Osteoblast (primary cell): ENCODE data around the gene VN1R2. TPM values are rescaled to one million over a fixed set of nuclear protein-coding genes. Genes with fewer than 3 reads are reported as not detected.
"Not testable (repeated sequence)": the region's sequence is repeated elsewhere in the genome, so short reads cannot be mapped to it uniquely, and the experiment has no call there.

Source experiments
- DNase-seq: peaks from one replicate; pipeline ENCODE4 v3.0.0; 2011; ENCODE audit warnings: low spot score, mixed read lengths; ENCODE audit not compliant: insufficient read length; ENCODE audit errors: missing footprints
- H2AFZ ChIP-seq: 2 replicates; pipeline ENCODE4 v1.6.0; 2011; ENCODE audit warnings: mild to moderate bottlenecking, low read length
- H3K27ac ChIP-seq: 2 replicates; pipeline ENCODE4 v1.5.1; 2011; ENCODE audit warnings: mild to moderate bottlenecking, low read depth, low read length, moderate library complexity
- H3K27me3 ChIP-seq: 2 replicates; pipeline ENCODE4 v1.6.0; 2012; ENCODE audit warnings: mild to moderate bottlenecking, control low read depth, inconsistent platforms, low read length, moderate library complexity; ENCODE audit not compliant: insufficient read depth
- H3K36me3 ChIP-seq: 2 replicates; pipeline ENCODE4 v1.5.1; 2011; ENCODE audit warnings: mild to moderate bottlenecking, low read length, control low read depth, moderate library complexity; ENCODE audit not compliant: insufficient read depth
- H3K4me1 ChIP-seq: 2 replicates; pipeline ENCODE4 v1.5.1; 2011; ENCODE audit warnings: mild to moderate bottlenecking, low read length, control low read depth, moderate library complexity; ENCODE audit not compliant: insufficient read depth
- H3K4me2 ChIP-seq: 2 replicates; pipeline ENCODE4 v1.6.0; 2011; ENCODE audit warnings: mild to moderate bottlenecking, low read length; ENCODE audit not compliant: insufficient read depth
- H3K4me3 ChIP-seq: fragments of 200-600 bp; sonication (generic); 3 replicates; pipeline ENCODE4 v1.5.1; 2012; ENCODE audit warnings: mild to moderate bottlenecking, low read length, inconsistent platforms; ENCODE audit not compliant: insufficient read depth
- H3K79me2 ChIP-seq: 2 replicates; pipeline ENCODE4 v1.6.0; 2012; ENCODE audit warnings: mild to moderate bottlenecking, low read length, control low read depth, inconsistent platforms; ENCODE audit not compliant: insufficient read depth
- H3K9me3 ChIP-seq: 2 replicates; pipeline ENCODE4 v1.5.1; 2011; ENCODE audit warnings: low read depth, low read length, control low read depth
- H4K20me1 ChIP-seq: 2 replicates; pipeline ENCODE4 v1.6.0; 2012; ENCODE audit warnings: mild to moderate bottlenecking, low read length, control low read depth; ENCODE audit not compliant: insufficient read depth
- CTCF ChIP-seq: IDR thresholded peaks from 2 replicates; pipeline ENCODE4 v1.5.1; 2011; ENCODE audit warnings: mild to moderate bottlenecking, low read depth, low read length, moderate library complexity; ENCODE audit errors: extremely low read depth
- total RNA-seq: library from RNA; depleted of rRNA; stranded (reverse); fragments of >200 nt; gene quantifications from 2 replicates; pipeline ENCODE4 v1.2.3, GENCODE V29; 2012

The VN1R2 gene
- total RNA-seq, 1 donor, result under 0.01 TPM

GRCh38 chr19:53272044-53272443, 14.0 kb downstream of the VN1R2 start:
- Histone ChIP-seq H4K20me1 (no peaks in the 10 kb centered on the region), H3K27ac (no peak overlapping the region), H3K27me3 (no peaks in the 10 kb centered on the region), H2AFZ (no peak overlapping the region), H3K4me1 (no peaks in the 10 kb centered on the region), H3K36me3 (no peaks in the 10 kb centered on the region), H3K79me2 (no peaks in the 10 kb centered on the region), H3K4me2 (no peak overlapping the region), H3K9me3 (peaks cover 2% of the 10 kb centered on the region), H3K4me3 (no peak overlapping the region)
- no peak for DNase-seq
- TF ChIP-seq CTCF, result no peak

- H4K20me1 ChIP-seq, result no peaks in the 10 kb centered on the region
- no peaks in the 10 kb centered on the region for H3K36me3 ChIP-seq
- DNase-seq, result no peak
- peaks cover 2% of the 10 kb centered on the region for H3K9me3 ChIP-seq
- no peak overlapping the region for H3K4me3 ChIP-seq
- H3K27me3 ChIP-seq, result no peaks in the 10 kb centered on the region
- no peak for TF ChIP-seq CTCF
- no peak overlapping the region for H3K4me2 ChIP-seq
- H2AFZ ChIP-seq, result no peak overlapping the region
- H3K27ac ChIP-seq, result no peak overlapping the region
- H3K4me1 ChIP-seq, result no peaks in the 10 kb centered on the region
- H3K79me2 ChIP-seq, result no peaks in the 10 kb centered on the region
Observed at GRCh38 chr19:53275480-53275879, 17.4 kb downstream of the VN1R2 start.

- not testable (repeated sequence) for H3K79me2 ChIP-seq, H2AFZ ChIP-seq, H3K36me3 ChIP-seq, H3K27me3 ChIP-seq, H3K4me1 ChIP-seq, H4K20me1 ChIP-seq, H3K27ac ChIP-seq, H3K4me3 ChIP-seq, H3K4me2 ChIP-seq, DNase-seq, H3K9me3 ChIP-seq
Observed at GRCh38 chr19:53281947-53282346, 23.9 kb downstream of the VN1R2 start.

GRCh38 chr19:53285087-53285486, 27.0 kb downstream of the VN1R2 start:
- no peaks in the 10 kb centered on the region for H3K79me2 ChIP-seq
- no peak overlapping the region for H3K4me2 ChIP-seq
- DNase-seq, result no peak
- no peaks in the 10 kb centered on the region for H3K36me3 ChIP-seq
- no peak overlapping the region for H2AFZ ChIP-seq
- H4K20me1 ChIP-seq, result no peaks in the 10 kb centered on the region
- H3K4me3 ChIP-seq, result no peak overlapping the region
- TF ChIP-seq CTCF, result no peak
- no peak overlapping the region for H3K27ac ChIP-seq
- no peaks in the 10 kb centered on the region for H3K4me1 ChIP-seq
- H3K9me3 ChIP-seq, result no peaks in the 10 kb centered on the region
- no peaks in the 10 kb centered on the region for H3K27me3 ChIP-seq
